H1 (cell line): ENCODE results near the gene PNPLA1. TPM values are rescaled to one million over a fixed set of nuclear protein-coding genes. Genes with fewer than 3 reads are reported as not detected.
A peak's percentile ranks its signal among the peaks of the same experiment; 100 is the strongest.

ENCODE experiments used
- CTCF ChIA-PET: fragments of 300-600 bp; sonication (Branson Sonifier 250); formaldehyde crosslinking; loops from one replicate; lab custom pipeline; 2021; ENCODE audit not compliant: partially characterized antibody; lab: Charles Lee
- POLR2A ChIA-PET: fragments of 300-600 bp; sonication (Branson Sonifier 250); formaldehyde crosslinking; loops from one replicate; lab custom pipeline; 2021; ENCODE audit warnings: inconsistent platforms; ENCODE audit not compliant: partially characterized antibody; lab: Charles Lee
- DNase-seq, 2 experiments: peaks; one replicate each; pipeline versions ENCODE4 v3.0.0 to v3.0.0-alpha.2; 2010 to 2022; ENCODE audit warnings: low spot score in 2 of 2, low read depth in 1 of 2, mixed read lengths in 1 of 2
- FAIRE-seq: peaks from 2 replicates; lab custom pipeline; 2011; peaks lifted over from hg19 to GRCh38; lab: Jason Lieb, UNC
- H2AFZ ChIP-seq: 2 replicates; pipeline ENCODE4 v1.8.1; 2012; ENCODE audit warnings: low read length, inconsistent platforms
- H2AK5ac ChIP-seq: 2 replicates; pipeline ENCODE4 v1.6.1; 2013; ENCODE audit warnings: low read depth, low read length
- H2BK120ac ChIP-seq: replicated peaks from 2 replicates; pipeline ENCODE3; 2013; ENCODE audit warnings: low read depth, low read length, inconsistent platforms
- H2BK12ac ChIP-seq: 2 replicates; pipeline ENCODE4 v1.6.1; 2013; ENCODE audit warnings: low read depth, low read length
- H2BK15ac ChIP-seq: 2 replicates; pipeline ENCODE4 v1.6.1; 2013; ENCODE audit warnings: low read length
- H2BK20ac ChIP-seq: 2 replicates; pipeline ENCODE4 v1.6.1; 2013; ENCODE audit warnings: low read length
- H2BK5ac ChIP-seq: 2 replicates; pipeline ENCODE4 v1.6.1; 2013; ENCODE audit warnings: low read depth, low read length
- H3K14ac ChIP-seq: 2 replicates; pipeline ENCODE4 v1.6.1; 2013; ENCODE audit warnings: inconsistent platforms; ENCODE audit not compliant: insufficient read length
- H3K18ac ChIP-seq: 2 replicates; pipeline ENCODE4 v1.6.1; 2013; ENCODE audit warnings: low read length; ENCODE audit errors: extremely low read depth
- H3K23ac ChIP-seq: 2 replicates; pipeline ENCODE4 v1.6.1; 2013; ENCODE audit warnings: inconsistent platforms; ENCODE audit not compliant: insufficient read length
- H3K23me2 ChIP-seq: 2 replicates; pipeline ENCODE4 v1.6.1; 2013; ENCODE audit warnings: low read depth, low read length
- H3K27ac ChIP-seq: 2 replicates; pipeline ENCODE4 v1.6.1; 2011; ENCODE audit warnings: low read depth, low read length, inconsistent platforms
- H3K27me3 ChIP-seq, 4 experiments: replicated peaks in 1 of 4; 1 replicate in 1 of 4; 2 replicates in 3 of 4; pipeline versions ENCODE4 v1.6.1 to v1.8.1; 2011 to 2013; ENCODE audit warnings: low read length in 3 of 4, mild to moderate bottlenecking in 3 of 4, inconsistent platforms in 2 of 4, mixed read lengths in 2 of 4, moderate library complexity in 1 of 4; ENCODE audit not compliant: control insufficient read depth in 3 of 4, insufficient read depth in 3 of 4; ENCODE audit errors: extremely low read depth in 1 of 4
- H3K36me3 ChIP-seq, 4 experiments: 2 replicates each; pipeline versions ENCODE4 v1.6.1 to v1.8.1; 2011 to 2013; ENCODE audit warnings: mild to moderate bottlenecking in 4 of 4, low read length in 3 of 4, moderate library complexity in 2 of 4, control low read depth in 1 of 4, inconsistent platforms in 1 of 4; ENCODE audit not compliant: insufficient read depth in 4 of 4, control insufficient read depth in 2 of 4
- H3K4ac ChIP-seq: replicated peaks from 2 replicates; pipeline ENCODE3; 2013; ENCODE audit warnings: low read length, low read depth, mixed read lengths, inconsistent platforms; ENCODE audit not compliant: insufficient read length
- H3K4me1 ChIP-seq, 4 experiments: replicated peaks in 1 of 4; 1 replicate in 1 of 4; 2 replicates in 3 of 4; pipeline versions ENCODE4 v1.6.1 to v1.8.1; 2011 to 2013; ENCODE audit warnings: low read length in 3 of 4, inconsistent platforms in 2 of 4, mixed read lengths in 1 of 4; ENCODE audit not compliant: insufficient read depth in 4 of 4, control insufficient read depth in 3 of 4
- H3K4me2 ChIP-seq, 2 experiments: 2 replicates each; pipeline versions ENCODE4 v1.6.1 to v1.8.1; 2011 to 2013; ENCODE audit warnings: low read depth in 2 of 2, low read length in 2 of 2, control low read depth in 1 of 2, inconsistent platforms in 1 of 2, mild to moderate bottlenecking in 1 of 2; ENCODE audit not compliant: insufficient read depth in 1 of 2
- H3K4me3 ChIP-seq, 4 experiments: fragments of 200-600, 300-600 bp in 1 of 4; sonication (generic), shearing (Covaris generic), sonication (Bioruptor Twin) in 1 of 4; 2 replicates each; pipeline versions ENCODE4 v1.5.1 to v1.8.1; 2011 to 2016; ENCODE audit warnings: low read length in 4 of 4, low read depth in 3 of 4, control low read depth in 2 of 4, inconsistent platforms in 2 of 4, mild to moderate bottlenecking in 2 of 4, mixed read lengths in 1 of 4, moderate library complexity in 1 of 4; ENCODE audit not compliant: insufficient read depth in 2 of 4; ENCODE audit errors: extremely low read depth in 1 of 4
- H3K56ac ChIP-seq: replicated peaks from 2 replicates; pipeline ENCODE3; 2013; ENCODE audit warnings: low read depth, mild to moderate bottlenecking, mixed read lengths, low read length, inconsistent platforms; ENCODE audit not compliant: insufficient read length
- H3K79me1 ChIP-seq: 2 replicates; pipeline ENCODE4 v1.6.1; 2013; ENCODE audit warnings: low read depth, low read length, control low read depth
- H3K79me2 ChIP-seq, 2 experiments: 2 replicates each; pipeline versions ENCODE4 v1.6.1 to v1.8.1; 2012 to 2013; ENCODE audit warnings: low read length in 2 of 2, mild to moderate bottlenecking in 2 of 2, inconsistent platforms in 1 of 2; ENCODE audit not compliant: insufficient read depth in 2 of 2, control insufficient read depth in 1 of 2
- H3K9ac ChIP-seq, 4 experiments: replicated peaks in 1 of 4; 1 replicate in 1 of 4; 2 replicates in 3 of 4; pipeline versions ENCODE4 v1.6.1 to v1.8.1; 2011 to 2013; ENCODE audit warnings: low read depth in 3 of 4, low read length in 3 of 4, control low read depth in 2 of 4, mild to moderate bottlenecking in 2 of 4, moderate library complexity in 2 of 4, inconsistent platforms in 1 of 4; ENCODE audit errors: extremely low read depth in 1 of 4
- H3K9me3 ChIP-seq, 2 experiments: 2 replicates each; pipeline versions ENCODE4 v1.6.1 to v1.8.1; 2012 to 2013; ENCODE audit warnings: mild to moderate bottlenecking in 2 of 2, moderate library complexity in 2 of 2, control low read depth in 1 of 2, inconsistent platforms in 1 of 2, low read depth in 1 of 2, low read length in 1 of 2, mixed read lengths in 1 of 2; ENCODE audit not compliant: insufficient read depth in 2 of 2
- H4K20me1 ChIP-seq, 2 experiments: replicated peaks in 1 of 2; 2 replicates each; pipeline versions ENCODE3 to v1.8.1; 2011 to 2013; ENCODE audit warnings: inconsistent platforms in 2 of 2, low read length in 2 of 2, mild to moderate bottlenecking in 1 of 2; ENCODE audit not compliant: insufficient read depth in 2 of 2, control insufficient read depth in 1 of 2
- H4K5ac ChIP-seq: 2 replicates; pipeline ENCODE4 v1.6.1; 2013; ENCODE audit warnings: low read length, low read depth, mixed read lengths, inconsistent platforms; ENCODE audit not compliant: insufficient read length
- H4K8ac ChIP-seq: 2 replicates; pipeline ENCODE4 v1.8.0; 2013; ENCODE audit warnings: mild to moderate bottlenecking, moderate library complexity, low read length, inconsistent platforms; ENCODE audit not compliant: insufficient read depth; ENCODE audit errors: extremely low read depth
- H4K91ac ChIP-seq: replicated peaks from 2 replicates; pipeline ENCODE3; 2013; ENCODE audit warnings: low read length, mixed read lengths, inconsistent platforms; ENCODE audit not compliant: insufficient read length
- CTCF ChIP-seq, 3 experiments: IDR thresholded peaks; 1 replicate in 2 of 3; 2 replicates in 1 of 3; pipeline versions ENCODE4 v1.5.1 to v1.6.1; 2011; ENCODE audit warnings: low read length in 3 of 3, mild to moderate bottlenecking in 3 of 3, inconsistent platforms in 2 of 3, low read depth in 1 of 3, moderate library complexity in 1 of 3; ENCODE audit not compliant: insufficient read depth in 1 of 3; ENCODE audit errors: control extremely low read depth in 1 of 3
- E2F6 ChIP-seq: IDR thresholded peaks from 2 replicates; pipeline ENCODE4 v1.6.1; 2012; ENCODE audit warnings: inconsistent platforms
- GTF2F1 ChIP-seq: IDR thresholded peaks from 2 replicates; pipeline ENCODE4 v1.6.1; 2012; ENCODE audit warnings: low read depth, low read length, improper control_type of control experiment, borderline replicate concordance
- HDAC6 ChIP-seq: IDR thresholded peaks from one replicate; pipeline ENCODE4 v1.7.1; 2012; ENCODE audit warnings: low read depth, mild to moderate bottlenecking, inconsistent platforms, low read length, moderate library complexity
- JUN ChIP-seq: IDR thresholded peaks from 2 replicates; pipeline ENCODE4 v1.6.1; 2011; ENCODE audit warnings: low read depth, mild to moderate bottlenecking, improper control_type of control experiment, low read length
- POLR2A ChIP-seq, 2 experiments: IDR thresholded peaks; 1 replicate in 1 of 2; 2 replicates in 1 of 2; pipeline ENCODE4 v1.6.1; 2011; ENCODE audit warnings: low read depth in 2 of 2, low read length in 2 of 2, mild to moderate bottlenecking in 2 of 2; ENCODE audit errors: control extremely low read depth in 1 of 2
- SIX5 ChIP-seq: IDR thresholded peaks from 2 replicates; pipeline ENCODE4 v1.6.1; 2011; ENCODE audit warnings: mild to moderate bottlenecking, low read depth, low read length
- SP2 ChIP-seq: IDR thresholded peaks from 2 replicates; pipeline ENCODE4 v1.6.1; 2012; ENCODE audit warnings: mild to moderate bottlenecking, low read length, inconsistent platforms
- SUZ12 ChIP-seq: fragments of 200-600 bp; sonication (generic); IDR thresholded peaks from 2 replicates; pipeline ENCODE4 v1.6.1; 2012; ENCODE audit warnings: mild to moderate bottlenecking, inconsistent platforms, low read length, moderate library complexity, mixed read lengths
- WGBS, 2 experiments: shearing (Covaris generic) in 1 of 2; methylation state at CpG; one replicate each; pipeline versions ENCODE4 v1.1.6 to v1.1.7; 2013 to 2015; ENCODE audit warnings: low lambda C conversion rate in 2 of 2, mixed read lengths in 2 of 2, inconsistent platforms in 1 of 2, low coverage in 1 of 2, missing lambda C conversion rate in 1 of 2; ENCODE audit not compliant: insufficient replicate concordance in 2 of 2, insufficient coverage in 1 of 2, insufficient read length in 1 of 2; ENCODE audit errors: extremely low coverage in 1 of 2, missing lambda C conversion rate in 1 of 2; 5-methylcytosine and 5-hydroxymethylcytosine counted together
- polyA plus RNA-seq, 7 experiments: library from polyadenylated mRNA; depleted of rRNA in 3 of 7; stranded (reverse) in 5 of 7; unstranded in 2 of 7; fragments of >200 nt in 5 of 7; fragments of 200-250 nt in 2 of 7; gene quantifications; 1 replicate in 5 of 7; 2 replicates in 1 of 7; 4 replicates in 1 of 7; pipeline versions ENCODE4 v1.2.1 to v1.2.3, GENCODE V29; 2011 to 2013; ENCODE audit warnings: missing spikeins in 2 of 7, mixed read lengths in 2 of 7
- total RNA-seq: library from RNA; stranded (reverse); fragmentation: NEBNext Ultra II Directional; extraction: Animal tissue kit (Norgen Biotek cat#: 25700); gene quantifications from 2 replicates; pipeline ENCODE4 v1.2.1, GENCODE V29; 2021

PNPLA1 gene
- total and polyA plus RNA-seq, 2 of the 8 experiments (the other 6 are each of a cell fraction or from before 2014, with no cell fraction given), result not detected

- Histone ChIP-seq H3K9ac (no peak overlapping the region), H3K14ac (no peak overlapping the region), H3K4ac (no peak overlapping the region), H3K36me3 (no peaks in the 10 kb centered on the region), H4K91ac (no peak overlapping the region), H2BK15ac (no peak overlapping the region), H2BK120ac (no peak overlapping the region), H3K79me1 (no peaks in the 10 kb centered on the region), H3K4me3 (no peak overlapping the region), H2BK12ac (no peak overlapping the region), H3K23ac (no peak overlapping the region), H2BK20ac (no peak overlapping the region), H2AFZ (no peak overlapping the region), H4K8ac (0 out of 2 replicates have a peak overlapping the region, but pooled peaks have one; percentile 11), H3K27me3 (no peaks in the 10 kb centered on the region), H3K56ac (no peak overlapping the region), H3K4me2 (no peak overlapping the region), H4K5ac (no peak overlapping the region), H2AK5ac (no peak overlapping the region), H4K20me1 (no peaks in the 10 kb centered on the region), H3K9me3 (no peaks in the 10 kb centered on the region), H3K18ac (no peak overlapping the region), H2BK5ac (no peak overlapping the region), H3K23me2 (no peaks in the 10 kb centered on the region), H3K27ac (no peak overlapping the region), H3K79me2 (no peaks in the 10 kb centered on the region), H3K4me1 (no peaks in the 10 kb centered on the region)
- TF ChIP-seq HDAC6, result no peak
- TF ChIP-seq E2F6, result no peak
- no peak for TF ChIP-seq SP2
- TF ChIP-seq SUZ12, result no peak
- no peak for TF ChIP-seq JUN
- no peak for TF ChIP-seq CTCF (IDR thresholded peaks at IDR 0.05; ENCODE audit: control extremely low read depth in 1 of 3, insufficient read depth in 1 of 3, low read depth in 1 of 3, low read length in 3 of 3)
- TF ChIP-seq POLR2A (IDR thresholded peaks at IDR 0.05; ENCODE audit: control extremely low read depth in 1 of 2, low read depth in 2 of 2, low read length in 2 of 2), result no peak
- TF ChIP-seq GTF2F1, result no peak
- no peak for TF ChIP-seq SIX5
- no peak for FAIRE-seq
- ChIA-PET CTCF (interaction anchor here (0.6 to 4.0 kb wide), 7 partner anchors 12 to 824 kb away, joined by 3 to 47 read pairs (median 3); no protein-coding TSS in a partner anchor), POLR2A (interaction anchor here (1.6 kb wide), 1 partner anchor 8 kb away, joined by 3 read pairs; no protein-coding TSS in a partner anchor)
- DNase-seq, result no peak
- 88% methylated on average over 4 of the region's 4 CpGs; no CpG with 5 or more reads in 1 of the 2 experiments for WGBS, 2 experiments
Observed at GRCh38 chr6:36347621-36348020, 77.8 kb downstream of the PNPLA1 start.
